A549 (cell line): ENCODE results near the gene MS4A2. TPM values are rescaled to one million over a fixed set of nuclear protein-coding genes. Genes with fewer than 3 reads are reported as not detected.

Experiments used
- ATAC-seq, 2 experiments: fragments of 200-7000 bp in 1 of 2; fragments of >200 bp in 1 of 2; cut with Nextera tagmentation in 1 of 2; cut with Tn5 transposase in 1 of 2; 3 replicates each; pipeline versions ENCODE4 v1.8.0 to v1.9.1; 2018 to 2020; ENCODE audit warnings: mild to moderate bottlenecking in 1 of 2, moderate library complexity in 1 of 2
- CTCF ChIA-PET: fragments of 300-600 bp; sonication (Branson Sonifier 250); formaldehyde crosslinking; extraction: SDS; loops from one replicate; lab custom pipeline; 2021; ENCODE audit warnings: antibody characterized with exemption, inconsistent platforms; lab: Yijun Ruan, JAX
- POLR2A ChIA-PET: fragments of 350-600 bp; formaldehyde crosslinking; extraction: SDS; loops from one replicate; lab custom pipeline; 2021; ENCODE audit warnings: antibody characterized with exemption, inconsistent platforms; lab: Yijun Ruan, JAX
- DNase-seq, 2 experiments: peaks; one replicate each; pipeline versions ENCODE4 v3.0.0 to v3.0.0-alpha.2; 2011 to 2016; ENCODE audit warnings: low read depth in 1 of 2, low spot score in 1 of 2
- FAIRE-seq: peaks from 2 replicates; lab custom pipeline; 2011; peaks lifted over from hg19 to GRCh38; lab: Jason Lieb, UNC
- H3K27ac ChIP-seq, 2 experiments: fragments of >200 bp; sonication (Bioruptor Twin); formaldehyde crosslinking; 3 replicates each; pipeline ENCODE4 v1.5.1; 2016 to 2017
- H3K4me1 ChIP-seq: fragments of >200 bp; sonication (Bioruptor Twin); formaldehyde crosslinking; 3 replicates; pipeline ENCODE4 v1.6.1; 2016
- H3K4me2 ChIP-seq: fragments of >200 bp; sonication (Bioruptor Twin); formaldehyde crosslinking; 3 replicates; pipeline ENCODE4 v1.6.1; 2016
- H3K4me3 ChIP-seq: fragments of >200 bp; sonication (Bioruptor Twin); formaldehyde crosslinking; 3 replicates; pipeline ENCODE4 v1.5.1; 2016
- H3K9me3 ChIP-seq: fragments of >200 bp; sonication (Bioruptor Twin); formaldehyde crosslinking; 3 replicates; pipeline ENCODE4 v1.6.1; 2016
- BHLHE40 ChIP-seq: IDR thresholded peaks from 2 replicates; pipeline ENCODE4 v1.6.1; 2012; ENCODE audit warnings: low read depth, low read length, inconsistent platforms
- CBX2 ChIP-seq: fragments of 200-600 bp; sonication (generic); IDR thresholded peaks from 2 replicates; pipeline ENCODE4 v1.6.1; 2016; ENCODE audit warnings: low read depth, mild to moderate bottlenecking, borderline replicate concordance
- EP300 ChIP-seq, 2 experiments: fragments of >200 bp; sonication (Bioruptor Twin); formaldehyde crosslinking; IDR thresholded peaks; 2 replicates in 1 of 2; 3 replicates in 1 of 2; pipeline ENCODE4 v1.6.1; 2016 to 2017
- ESRRA ChIP-seq: fragments of 150-350 bp; IDR thresholded peaks from 2 replicates; pipeline ENCODE4 v1.6.1; 2014; ENCODE audit warnings: mild to moderate bottlenecking, low read length, borderline replicate concordance
- FOSB ChIP-seq: fragments of 250-450 bp; sonication (Bioruptor Pico); IDR thresholded peaks from 2 replicates; pipeline ENCODE4 v1.5.0; 2020; ENCODE audit warnings: mild to moderate bottlenecking, moderate library complexity
- KDM5A ChIP-seq: fragments of 200-600 bp; sonication (generic); IDR thresholded peaks from 2 replicates; pipeline ENCODE4 v1.6.1; 2016; ENCODE audit warnings: antibody characterized with exemption, mild to moderate bottlenecking
- MAZ ChIP-seq: fragments of 150-350 bp; IDR thresholded peaks from 2 replicates; pipeline ENCODE4 v1.6.1; 2014; ENCODE audit warnings: antibody characterized with exemption, low read depth, low read length, borderline replicate concordance
- NR3C1 ChIP-seq: fragments of >200 bp; sonication (Bioruptor Twin); formaldehyde crosslinking; IDR thresholded peaks from 3 replicates; pipeline ENCODE4 v1.6.1; 2017
- PHF8 ChIP-seq: fragments of 200-600 bp; sonication (generic); IDR thresholded peaks from 2 replicates; pipeline ENCODE4 v1.6.1; 2016; ENCODE audit warnings: low read depth, mild to moderate bottlenecking, antibody characterized with exemption, moderate library complexity, borderline replicate concordance
- POLR2A ChIP-seq: IDR thresholded peaks from 2 replicates; pipeline ENCODE4 v1.6.1; 2012; ENCODE audit warnings: mild to moderate bottlenecking, low read length
- RAD21 ChIP-seq, 2 experiments: fragments of >200 bp in 1 of 2; sonication (Bioruptor Twin) in 1 of 2; formaldehyde crosslinking in 1 of 2; IDR thresholded peaks in 1 of 2; conservative IDR thresholded peaks in 1 of 2; 2 replicates in 1 of 2; 3 replicates in 1 of 2; pipeline ENCODE4 v1.6.1; 2012 to 2018; ENCODE audit warnings: inconsistent platforms in 1 of 2
- RARB ChIP-seq: fragments of 250-450 bp; sonication (Bioruptor Pico); IDR thresholded peaks from 2 replicates; pipeline ENCODE4 v1.8.0; 2021; ENCODE audit warnings: mild to moderate bottlenecking, moderate library complexity
- RFX5 ChIP-seq: fragments of 450-650 bp; IDR thresholded peaks from 2 replicates; pipeline ENCODE4 v1.7.1; 2014; ENCODE audit warnings: antibody characterized with exemption, mild to moderate bottlenecking, moderate library complexity
- SMC3 ChIP-seq: fragments of >200 bp; sonication (Bioruptor Twin); formaldehyde crosslinking; IDR thresholded peaks from 3 replicates; pipeline ENCODE4 v1.6.1; 2018; ENCODE audit warnings: inconsistent platforms
- TP53 ChIP-seq: fragments of 250-450 bp; sonication (Bioruptor Pico); IDR thresholded peaks from 2 replicates; pipeline ENCODE4 v1.5.0; 2021; ENCODE audit warnings: mild to moderate bottlenecking, moderate library complexity
- ZC3H11A ChIP-seq: fragments of 450-650 bp; IDR thresholded peaks from 2 replicates; pipeline ENCODE4 v1.6.1; 2014; ENCODE audit warnings: antibody characterized with exemption, mild to moderate bottlenecking
- WGBS: methylation state at CpG from one replicate; pipeline ENCODE4 v1.1.6; 2017; ENCODE audit errors: missing lambda C conversion rate; 5-methylcytosine and 5-hydroxymethylcytosine counted together
- polyA plus RNA-seq, 4 experiments: library from polyadenylated mRNA; depleted of rRNA in 3 of 4; stranded (reverse); fragments of >200 nt; fragmentation: RNase III in 1 of 4; extraction: RNeasy Plus Mini Kit Qiagen cat#74134 plus additional on column Dnase treatment in 1 of 4; gene quantifications; 2 replicates in 3 of 4; 3 replicates in 1 of 4; pipeline ENCODE4 v1.2.3, GENCODE V29; 2011 to 2017
- TF ChIP-seq, protein P1 (sequence below): fragments of 150-350 bp; IDR thresholded peaks from 2 replicates; pipeline ENCODE4 v1.6.1; 2014; ENCODE audit warnings: low read depth, mild to moderate bottlenecking, low read length
- TF ChIP-seq, protein P2 (sequence below): IDR thresholded peaks from 2 replicates; pipeline ENCODE4 v1.6.1; 2012
- TF ChIP-seq, protein P3 (sequence below): IDR thresholded peaks from 2 replicates; pipeline ENCODE4 v1.6.1; 2012
- TF ChIP-seq, protein P4 (sequence below): fragments of 200-600 bp; sonication (generic); IDR thresholded peaks from 2 replicates; pipeline ENCODE4 v1.6.1; 2016; ENCODE audit warnings: antibody characterized with exemption, mild to moderate bottlenecking, moderate library complexity
- TF ChIP-seq, protein P5 (sequence below): fragments of >200 bp; sonication (Bioruptor Twin); formaldehyde crosslinking; IDR thresholded peaks from 3 replicates; pipeline ENCODE4 v1.5.1; 2016

Gene MS4A2
- polyA plus RNA-seq, 2 of the 4 experiments (the other 2 are of a cell fraction): not detected

DNA sequence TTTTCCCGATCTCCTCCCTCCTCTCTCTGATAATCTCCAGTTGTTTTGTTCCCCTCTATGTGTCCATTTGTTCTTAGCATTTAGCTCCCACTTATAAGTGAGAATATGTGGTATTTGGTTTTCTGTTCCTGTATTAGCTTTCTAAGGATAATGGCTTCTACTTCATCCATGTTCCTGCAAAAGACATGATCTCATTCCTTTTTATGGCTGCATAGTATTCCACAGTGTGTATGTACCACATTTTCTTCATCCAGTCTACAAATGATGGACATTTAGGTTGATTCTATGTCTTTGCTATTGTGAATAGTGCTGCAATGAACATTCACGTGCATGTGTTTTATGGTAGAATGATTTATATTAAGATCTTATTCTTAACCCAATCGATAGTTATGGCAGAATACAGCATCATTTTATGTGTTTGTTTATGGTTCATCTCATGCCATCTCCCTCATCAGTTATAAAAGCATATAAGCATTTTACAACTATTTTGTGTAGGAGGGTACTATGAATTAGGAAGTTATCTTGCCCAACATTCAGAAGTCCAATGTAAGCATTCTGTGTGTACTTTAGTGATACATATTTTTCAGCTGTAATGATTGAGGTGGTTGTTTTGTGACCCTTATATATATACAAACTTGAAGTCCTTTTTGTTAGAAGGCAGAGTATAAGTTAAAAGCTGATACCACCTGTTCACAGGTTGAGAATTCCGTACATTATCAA is 28.8 kb upstream of the MS4A2 start:
- no peak overlapping the region for H3K27ac ChIP-seq
- DNase-seq: no peak
- FAIRE-seq: no peak
- CTCF ChIA-PET: no interaction called here
- ATAC-seq: no peak
- TF ChIP-seq ESRRA (no peak), PHF8 (no peak), MAZ (no peak), CBX2 (no peak), KDM5A (no peak), RAD21 (conservative IDR thresholded peaks at IDR 0.05 in 1 of 2, IDR thresholded peaks at IDR 0.05 in 1 of 2) (no peak), BHLHE40 (no peak), RFX5 (no peak), FOSB (CRISPR knock-in tag) (no peak), RARB (CRISPR knock-in tag) (no peak), NR3C1 (no peak)
- TF ChIP-seq, protein P1, sequence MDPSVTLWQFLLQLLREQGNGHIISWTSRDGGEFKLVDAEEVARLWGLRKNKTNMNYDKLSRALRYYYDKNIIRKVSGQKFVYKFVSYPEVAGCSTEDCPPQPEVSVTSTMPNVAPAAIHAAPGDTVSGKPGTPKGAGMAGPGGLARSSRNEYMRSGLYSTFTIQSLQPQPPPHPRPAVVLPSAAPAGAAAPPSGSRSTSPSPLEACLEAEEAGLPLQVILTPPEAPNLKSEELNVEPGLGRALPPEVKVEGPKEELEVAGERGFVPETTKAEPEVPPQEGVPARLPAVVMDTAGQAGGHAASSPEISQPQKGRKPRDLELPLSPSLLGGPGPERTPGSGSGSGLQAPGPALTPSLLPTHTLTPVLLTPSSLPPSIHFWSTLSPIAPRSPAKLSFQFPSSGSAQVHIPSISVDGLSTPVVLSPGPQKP: no peak
- TF ChIP-seq, protein P2, sequence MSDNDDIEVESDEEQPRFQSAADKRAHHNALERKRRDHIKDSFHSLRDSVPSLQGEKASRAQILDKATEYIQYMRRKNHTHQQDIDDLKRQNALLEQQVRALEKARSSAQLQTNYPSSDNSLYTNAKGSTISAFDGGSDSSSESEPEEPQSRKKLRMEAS: no peak
- TF ChIP-seq, protein P3, sequence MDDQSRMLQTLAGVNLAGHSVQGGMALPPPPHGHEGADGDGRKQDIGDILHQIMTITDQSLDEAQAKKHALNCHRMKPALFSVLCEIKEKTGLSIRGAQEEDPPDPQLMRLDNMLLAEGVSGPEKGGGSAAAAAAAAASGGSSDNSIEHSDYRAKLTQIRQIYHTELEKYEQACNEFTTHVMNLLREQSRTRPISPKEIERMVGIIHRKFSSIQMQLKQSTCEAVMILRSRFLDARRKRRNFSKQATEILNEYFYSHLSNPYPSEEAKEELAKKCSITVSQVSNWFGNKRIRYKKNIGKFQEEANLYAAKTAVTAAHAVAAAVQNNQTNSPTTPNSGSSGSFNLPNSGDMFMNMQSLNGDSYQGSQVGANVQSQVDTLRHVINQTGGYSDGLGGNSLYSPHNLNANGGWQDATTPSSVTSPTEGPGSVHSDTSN: no peak
- TF ChIP-seq, all 56 proteins: peak for 0
- Histone ChIP-seq H3K4me1 (no peaks in the 10 kb centered on the region), H3K9me3 (no peaks in the 10 kb centered on the region), H3K4me2 (no peak overlapping the region), H3K4me3 (no peak overlapping the region)
- WGBS: 31% methylated on average over 4 of the region's 4 CpGs
- POLR2A ChIA-PET: no interaction called here

DNA sequence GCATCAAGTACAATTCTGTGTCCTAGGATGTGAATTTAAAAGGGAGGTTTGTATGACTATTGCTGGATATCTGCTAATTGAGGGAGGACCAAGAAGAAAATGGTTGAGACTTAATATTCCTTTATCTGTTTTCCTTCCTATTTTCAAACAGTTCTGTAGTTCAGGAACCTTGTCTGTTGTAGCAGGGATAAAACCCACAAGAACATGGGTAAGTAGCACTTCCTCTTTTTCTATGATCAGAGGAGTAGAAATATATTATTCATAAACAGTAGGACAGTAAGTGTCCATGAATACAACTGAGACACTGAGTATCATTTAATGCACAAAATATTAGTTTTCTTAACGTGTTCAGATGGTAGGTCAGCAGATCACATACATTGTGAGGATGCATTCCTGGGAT is 24.4 kb upstream of the MS4A2 start:
- FAIRE-seq (no peak), ATAC-seq (no peak), DNase-seq (no peak)
- Histone ChIP-seq H3K4me2 (no peak overlapping the region), H3K4me3 (no peak overlapping the region), H3K27ac (no peak overlapping the region), H3K4me1 (no peaks in the 10 kb centered on the region), H3K9me3 (no peaks in the 10 kb centered on the region)
- 0% methylated on average over 1 of the region's 1 CpG for WGBS
- ChIA-PET CTCF (no interaction called here), POLR2A (no interaction called here)
- no peak for TF ChIP-seq ZC3H11A
- no peak for TF ChIP-seq POLR2A
- TF ChIP-seq PHF8: no peak

DNA sequence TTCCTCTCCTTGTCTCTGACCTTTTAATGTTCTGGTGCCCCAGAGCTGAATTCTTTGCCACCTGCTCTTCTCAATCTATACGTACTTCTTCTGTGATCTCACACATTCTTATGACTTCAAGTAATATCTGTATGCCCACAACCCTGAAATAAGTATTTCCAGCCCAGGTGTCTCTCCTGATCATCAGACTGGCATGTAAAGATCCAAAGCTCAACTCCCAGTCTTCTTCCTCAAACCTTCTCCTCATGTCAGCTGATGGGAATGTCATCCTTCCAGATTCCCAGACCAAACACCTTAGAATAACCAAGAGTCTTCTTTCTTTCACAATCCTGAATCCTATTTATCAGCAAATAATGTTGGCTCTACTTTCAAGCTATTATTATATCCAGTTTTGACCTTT is 22.7 kb upstream of the MS4A2 start:
- TF ChIP-seq TP53 (no peak), SMC3 (no peak), EP300 (IDR thresholded peaks at IDR 0.05) (no peak)
- TF ChIP-seq, protein P3: no peak
- TF ChIP-seq, protein P4, sequence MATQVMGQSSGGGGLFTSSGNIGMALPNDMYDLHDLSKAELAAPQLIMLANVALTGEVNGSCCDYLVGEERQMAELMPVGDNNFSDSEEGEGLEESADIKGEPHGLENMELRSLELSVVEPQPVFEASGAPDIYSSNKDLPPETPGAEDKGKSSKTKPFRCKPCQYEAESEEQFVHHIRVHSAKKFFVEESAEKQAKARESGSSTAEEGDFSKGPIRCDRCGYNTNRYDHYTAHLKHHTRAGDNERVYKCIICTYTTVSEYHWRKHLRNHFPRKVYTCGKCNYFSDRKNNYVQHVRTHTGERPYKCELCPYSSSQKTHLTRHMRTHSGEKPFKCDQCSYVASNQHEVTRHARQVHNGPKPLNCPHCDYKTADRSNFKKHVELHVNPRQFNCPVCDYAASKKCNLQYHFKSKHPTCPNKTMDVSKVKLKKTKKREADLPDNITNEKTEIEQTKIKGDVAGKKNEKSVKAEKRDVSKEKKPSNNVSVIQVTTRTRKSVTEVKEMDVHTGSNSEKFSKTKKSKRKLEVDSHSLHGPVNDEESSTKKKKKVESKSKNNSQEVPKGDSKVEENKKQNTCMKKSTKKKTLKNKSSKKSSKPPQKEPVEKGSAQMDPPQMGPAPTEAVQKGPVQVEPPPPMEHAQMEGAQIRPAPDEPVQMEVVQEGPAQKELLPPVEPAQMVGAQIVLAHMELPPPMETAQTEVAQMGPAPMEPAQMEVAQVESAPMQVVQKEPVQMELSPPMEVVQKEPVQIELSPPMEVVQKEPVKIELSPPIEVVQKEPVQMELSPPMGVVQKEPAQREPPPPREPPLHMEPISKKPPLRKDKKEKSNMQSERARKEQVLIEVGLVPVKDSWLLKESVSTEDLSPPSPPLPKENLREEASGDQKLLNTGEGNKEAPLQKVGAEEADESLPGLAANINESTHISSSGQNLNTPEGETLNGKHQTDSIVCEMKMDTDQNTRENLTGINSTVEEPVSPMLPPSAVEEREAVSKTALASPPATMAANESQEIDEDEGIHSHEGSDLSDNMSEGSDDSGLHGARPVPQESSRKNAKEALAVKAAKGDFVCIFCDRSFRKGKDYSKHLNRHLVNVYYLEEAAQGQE: no peak
- TF ChIP-seq, protein P5, sequence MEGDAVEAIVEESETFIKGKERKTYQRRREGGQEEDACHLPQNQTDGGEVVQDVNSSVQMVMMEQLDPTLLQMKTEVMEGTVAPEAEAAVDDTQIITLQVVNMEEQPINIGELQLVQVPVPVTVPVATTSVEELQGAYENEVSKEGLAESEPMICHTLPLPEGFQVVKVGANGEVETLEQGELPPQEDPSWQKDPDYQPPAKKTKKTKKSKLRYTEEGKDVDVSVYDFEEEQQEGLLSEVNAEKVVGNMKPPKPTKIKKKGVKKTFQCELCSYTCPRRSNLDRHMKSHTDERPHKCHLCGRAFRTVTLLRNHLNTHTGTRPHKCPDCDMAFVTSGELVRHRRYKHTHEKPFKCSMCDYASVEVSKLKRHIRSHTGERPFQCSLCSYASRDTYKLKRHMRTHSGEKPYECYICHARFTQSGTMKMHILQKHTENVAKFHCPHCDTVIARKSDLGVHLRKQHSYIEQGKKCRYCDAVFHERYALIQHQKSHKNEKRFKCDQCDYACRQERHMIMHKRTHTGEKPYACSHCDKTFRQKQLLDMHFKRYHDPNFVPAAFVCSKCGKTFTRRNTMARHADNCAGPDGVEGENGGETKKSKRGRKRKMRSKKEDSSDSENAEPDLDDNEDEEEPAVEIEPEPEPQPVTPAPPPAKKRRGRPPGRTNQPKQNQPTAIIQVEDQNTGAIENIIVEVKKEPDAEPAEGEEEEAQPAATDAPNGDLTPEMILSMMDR: no peak
- ChIA-PET CTCF (interaction anchor here (1.1 kb wide), 1 partner anchor 12 kb away, joined by 3 read pairs; no protein-coding TSS in a partner anchor), POLR2A (no interaction called here)
- FAIRE-seq: no peak
- Histone ChIP-seq H3K4me2 (no peak overlapping the region), H3K4me3 (no peak overlapping the region), H3K4me1 (no peaks in the 10 kb centered on the region), H3K9me3 (no peaks in the 10 kb centered on the region), H3K27ac (no peak overlapping the region)
- no peak for ATAC-seq
- DNase-seq: no peak
- WGBS: 14% methylated on average over 1 of the region's 1 CpG
